K562 (cell line): Measurements from ENCODE around the gene LAMB3. TPM values are rescaled to one million over a fixed set of nuclear protein-coding genes. Genes with fewer than 3 reads are reported as not detected.

Experiments
- CBFB ChIP-seq: sonication (generic); formaldehyde crosslinking; IDR thresholded peaks from 2 replicates; pipeline ENCODE4 v1.4.0; 2020; ENCODE audit warnings: mild to moderate bottlenecking, missing genetic modification reagents
- KAT7 ChIP-seq: sonication (generic); formaldehyde crosslinking; IDR thresholded peaks from 2 replicates; pipeline ENCODE4 v1.8.0; 2022; ENCODE audit warnings: missing genetic modification reagents, mild to moderate bottlenecking, borderline replicate concordance
- MEF2A ChIP-seq: IDR thresholded peaks from 2 replicates; pipeline ENCODE4 v1.6.1; 2011; ENCODE audit warnings: low read depth, mild to moderate bottlenecking, low read length, moderate library complexity; ENCODE audit not compliant: control insufficient read depth
- RUNX1 ChIP-seq: sonication (generic); IDR thresholded peaks from 2 replicates; pipeline ENCODE4 v1.6.1; 2016; ENCODE audit warnings: antibody characterized with exemption, low read depth
- TARDBP ChIP-seq: fragments of 450-650 bp; IDR thresholded peaks from 2 replicates; pipeline ENCODE4 v1.6.1; 2016
- ZBED1 ChIP-seq: IDR thresholded peaks from 2 replicates; pipeline ENCODE4 v1.6.1; 2014
- ZFP1 ChIP-seq: fragments of 450-650 bp; formaldehyde crosslinking; IDR thresholded peaks from 2 replicates; pipeline ENCODE4 v1.4.0; 2020; ENCODE audit warnings: mild to moderate bottlenecking, mixed read lengths
- ZFP36 ChIP-seq: fragments of 150-350 bp; IDR thresholded peaks from 2 replicates; pipeline ENCODE4 v1.6.1; 2018; ENCODE audit warnings: low read length, low read depth; ENCODE audit not compliant: partially characterized antibody
- ZNF764 ChIP-seq: fragments of 250-450 bp; sonication (Bioruptor Pico); IDR thresholded peaks from 2 replicates; pipeline ENCODE4 v1.4.0; 2020; ENCODE audit warnings: low read depth, mild to moderate bottlenecking, moderate library complexity
- polyA plus RNA-seq, 8 experiments: library from polyadenylated mRNA; depleted of rRNA in 4 of 8; stranded (reverse) in 5 of 8; unstranded in 3 of 8; fragments of >200 nt; fragmentation: Nextera tagmentation in 2 of 8; fragmentation: Illumina TruSeq in 1 of 8; extraction: Ambion mirVana in 2 of 8; extraction: Trizol in 1 of 8; gene quantifications; 2 replicates each; pipeline versions ENCODE4 v1.2.1 to v1.2.3, GENCODE V29; 2011 to 2014; ENCODE audit warnings: inconsistent platforms in 1 of 8, missing spikeins in 1 of 8
- total RNA-seq, 7 experiments: library from RNA; depleted of rRNA in 6 of 7; stranded (reverse); fragments of >200 nt in 6 of 7; fragmentation: Illumina TruSeq in 2 of 7; extraction: Trizol in 2 of 7; gene quantifications; 2 replicates each; pipeline versions ENCODE4 v1.2.1 to v1.2.3, GENCODE V29; 2011 to 2021; ENCODE audit warnings: low replicate concordance in 1 of 7
- TF ChIP-seq, protein P1 (sequence below): IDR thresholded peaks from 2 replicates; pipeline ENCODE4 v1.6.1; 2014; ENCODE audit warnings: antibody characterized with exemption
- TF ChIP-seq, protein P2 (sequence below): sonication (generic); formaldehyde crosslinking; IDR thresholded peaks from 2 replicates; pipeline ENCODE4 v1.8.1; 2023; ENCODE audit warnings: mild to moderate bottlenecking, missing genetic modification reagents
- TF ChIP-seq, protein P3 (sequence below): sonication (generic); formaldehyde crosslinking; IDR thresholded peaks from 2 replicates; pipeline ENCODE4 v1.8.1; 2023; ENCODE audit warnings: mild to moderate bottlenecking, missing genetic modification reagents, moderate library complexity
- TF ChIP-seq, protein P4 (sequence below): fragments of 450-650 bp; IDR thresholded peaks from 2 replicates; pipeline ENCODE4 v1.6.1; 2016; ENCODE audit warnings: antibody characterized with exemption
- TF ChIP-seq, protein P5 (sequence below): fragments of 450-650 bp; formaldehyde crosslinking; IDR thresholded peaks from 2 replicates; pipeline ENCODE4 v1.4.0; 2022; ENCODE audit warnings: missing genetic modification characterization
- TF ChIP-seq, protein P6 (sequence below), 3 experiments: fragments of 200-800 bp in 1 of 3; fragments of 250-450 bp in 1 of 3; fragments of 450-650 bp in 1 of 3; sonication (Bioruptor Pico) in 1 of 3; sonication (Bioruptor generic) in 1 of 3; formaldehyde crosslinking in 1 of 3; IDR thresholded peaks; 2 replicates each; pipeline versions ENCODE4 v1.6.1 to v1.8.0; 2016 to 2022; ENCODE audit warnings: mild to moderate bottlenecking in 2 of 3, missing genetic modification characterization in 2 of 3, missing compliant biosample characterization in 1 of 3, moderate library complexity in 1 of 3

The LAMB3 gene
- total and polyA plus RNA-seq, 9 of the 15 experiments (the other 6 are each of a cell fraction or from before 2014, with no cell fraction given), result 0.08 to 1.3 (median 0.91) TPM

DNA sequence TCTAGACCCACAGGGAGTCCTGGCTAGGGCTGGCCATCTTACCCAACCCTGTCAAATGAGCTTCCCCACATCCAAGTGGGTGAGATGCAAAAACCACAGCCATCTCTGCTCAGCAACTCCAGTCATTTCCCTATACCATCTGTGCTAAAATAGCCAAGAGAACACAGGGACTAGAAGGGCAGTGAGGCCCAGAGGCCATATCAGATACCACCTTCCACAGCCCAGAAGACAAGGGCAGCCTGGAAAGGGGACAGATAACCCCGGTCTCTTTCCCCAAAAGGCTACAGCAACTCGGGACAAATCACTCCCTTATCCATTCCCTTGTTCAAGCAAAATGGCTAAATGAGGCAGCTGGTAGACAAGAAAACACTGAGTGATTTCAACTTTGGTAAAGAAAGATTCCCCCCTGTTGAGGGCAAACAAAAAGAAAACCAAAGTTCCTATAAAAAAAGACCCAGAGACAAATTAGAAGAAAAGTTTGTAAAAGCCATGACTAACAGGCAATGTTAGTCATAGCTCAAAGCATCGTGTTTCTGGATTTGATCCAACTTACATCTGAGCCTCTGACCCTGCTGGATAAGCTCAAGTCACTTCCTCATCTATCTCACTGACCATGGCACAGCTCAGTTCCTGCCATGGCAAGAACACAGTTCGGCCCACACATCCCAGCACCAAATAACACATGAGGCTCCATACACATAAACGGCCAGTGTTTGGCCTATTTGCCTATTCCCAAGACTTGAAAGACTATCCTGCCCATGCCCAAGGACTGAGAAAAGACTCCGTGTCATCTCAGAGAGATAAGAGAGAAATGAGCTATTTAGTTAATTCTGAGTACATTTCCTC lies 3.1 kb downstream of the LAMB3 start (continued):
- TF ChIP-seq, protein P1, sequence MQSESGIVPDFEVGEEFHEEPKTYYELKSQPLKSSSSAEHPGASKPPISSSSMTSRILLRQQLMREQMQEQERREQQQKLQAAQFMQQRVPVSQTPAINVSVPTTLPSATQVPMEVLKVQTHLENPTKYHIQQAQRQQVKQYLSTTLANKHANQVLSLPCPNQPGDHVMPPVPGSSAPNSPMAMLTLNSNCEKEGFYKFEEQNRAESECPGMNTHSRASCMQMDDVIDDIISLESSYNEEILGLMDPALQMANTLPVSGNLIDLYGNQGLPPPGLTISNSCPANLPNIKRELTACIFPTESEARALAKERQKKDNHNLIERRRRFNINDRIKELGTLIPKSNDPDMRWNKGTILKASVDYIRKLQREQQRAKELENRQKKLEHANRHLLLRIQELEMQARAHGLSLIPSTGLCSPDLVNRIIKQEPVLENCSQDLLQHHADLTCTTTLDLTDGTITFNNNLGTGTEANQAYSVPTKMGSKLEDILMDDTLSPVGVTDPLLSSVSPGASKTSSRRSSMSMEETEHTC, result no peak
- no peak for TF ChIP-seq KAT7 (CRISPR knock-in tag)
- TF ChIP-seq ZFP36, result no peak
- TF ChIP-seq, protein P2, sequence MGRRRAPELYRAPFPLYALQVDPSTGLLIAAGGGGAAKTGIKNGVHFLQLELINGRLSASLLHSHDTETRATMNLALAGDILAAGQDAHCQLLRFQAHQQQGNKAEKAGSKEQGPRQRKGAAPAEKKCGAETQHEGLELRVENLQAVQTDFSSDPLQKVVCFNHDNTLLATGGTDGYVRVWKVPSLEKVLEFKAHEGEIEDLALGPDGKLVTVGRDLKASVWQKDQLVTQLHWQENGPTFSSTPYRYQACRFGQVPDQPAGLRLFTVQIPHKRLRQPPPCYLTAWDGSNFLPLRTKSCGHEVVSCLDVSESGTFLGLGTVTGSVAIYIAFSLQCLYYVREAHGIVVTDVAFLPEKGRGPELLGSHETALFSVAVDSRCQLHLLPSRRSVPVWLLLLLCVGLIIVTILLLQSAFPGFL (CRISPR knock-in tag), result no peak
- TF ChIP-seq, protein P3, sequence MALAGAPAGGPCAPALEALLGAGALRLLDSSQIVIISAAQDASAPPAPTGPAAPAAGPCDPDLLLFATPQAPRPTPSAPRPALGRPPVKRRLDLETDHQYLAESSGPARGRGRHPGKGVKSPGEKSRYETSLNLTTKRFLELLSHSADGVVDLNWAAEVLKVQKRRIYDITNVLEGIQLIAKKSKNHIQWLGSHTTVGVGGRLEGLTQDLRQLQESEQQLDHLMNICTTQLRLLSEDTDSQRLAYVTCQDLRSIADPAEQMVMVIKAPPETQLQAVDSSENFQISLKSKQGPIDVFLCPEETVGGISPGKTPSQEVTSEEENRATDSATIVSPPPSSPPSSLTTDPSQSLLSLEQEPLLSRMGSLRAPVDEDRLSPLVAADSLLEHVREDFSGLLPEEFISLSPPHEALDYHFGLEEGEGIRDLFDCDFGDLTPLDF (CRISPR knock-in tag), result no peak
- TF ChIP-seq, protein P4, sequence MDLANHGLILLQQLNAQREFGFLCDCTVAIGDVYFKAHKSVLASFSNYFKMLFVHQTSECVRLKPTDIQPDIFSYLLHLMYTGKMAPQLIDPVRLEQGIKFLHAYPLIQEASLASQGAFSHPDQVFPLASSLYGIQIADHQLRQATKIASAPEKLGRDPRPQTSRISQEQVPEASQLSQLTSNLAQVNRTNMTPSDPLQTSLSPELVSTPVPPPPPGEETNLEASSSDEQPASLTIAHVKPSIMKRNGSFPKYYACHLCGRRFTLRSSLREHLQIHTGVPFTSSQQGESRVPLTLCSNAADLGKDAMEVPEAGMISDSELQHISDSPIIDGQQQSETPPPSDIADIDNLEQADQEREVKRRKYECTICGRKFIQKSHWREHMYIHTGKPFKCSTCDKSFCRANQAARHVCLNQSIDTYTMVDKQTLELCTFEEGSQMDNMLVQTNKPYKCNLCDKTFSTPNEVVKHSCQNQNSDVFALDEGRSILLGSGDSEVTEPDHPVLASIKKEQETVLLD, result no peak; the same call in 1 of the 2 replicates
- TF ChIP-seq, protein P5, sequence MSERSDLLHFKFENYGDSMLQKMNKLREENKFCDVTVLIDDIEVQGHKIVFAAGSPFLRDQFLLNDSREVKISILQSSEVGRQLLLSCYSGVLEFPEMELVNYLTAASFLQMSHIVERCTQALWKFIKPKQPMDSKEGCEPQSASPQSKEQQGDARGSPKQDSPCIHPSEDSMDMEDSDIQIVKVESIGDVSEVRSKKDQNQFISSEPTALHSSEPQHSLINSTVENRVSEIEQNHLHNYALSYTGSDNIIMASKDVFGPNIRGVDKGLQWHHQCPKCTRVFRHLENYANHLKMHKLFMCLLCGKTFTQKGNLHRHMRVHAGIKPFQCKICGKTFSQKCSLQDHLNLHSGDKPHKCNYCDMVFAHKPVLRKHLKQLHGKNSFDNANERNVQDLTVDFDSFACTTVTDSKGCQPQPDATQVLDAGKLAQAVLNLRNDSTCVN (CRISPR knock-in tag), result no peak
- TF ChIP-seq RUNX1, result no peak
- no peak for TF ChIP-seq MEF2A
- no peak for TF ChIP-seq ZBED1
- no peak for TF ChIP-seq TARDBP
- no peak for TF ChIP-seq ZFP1
- TF ChIP-seq CBFB, result no peak
- TF ChIP-seq, protein P6, sequence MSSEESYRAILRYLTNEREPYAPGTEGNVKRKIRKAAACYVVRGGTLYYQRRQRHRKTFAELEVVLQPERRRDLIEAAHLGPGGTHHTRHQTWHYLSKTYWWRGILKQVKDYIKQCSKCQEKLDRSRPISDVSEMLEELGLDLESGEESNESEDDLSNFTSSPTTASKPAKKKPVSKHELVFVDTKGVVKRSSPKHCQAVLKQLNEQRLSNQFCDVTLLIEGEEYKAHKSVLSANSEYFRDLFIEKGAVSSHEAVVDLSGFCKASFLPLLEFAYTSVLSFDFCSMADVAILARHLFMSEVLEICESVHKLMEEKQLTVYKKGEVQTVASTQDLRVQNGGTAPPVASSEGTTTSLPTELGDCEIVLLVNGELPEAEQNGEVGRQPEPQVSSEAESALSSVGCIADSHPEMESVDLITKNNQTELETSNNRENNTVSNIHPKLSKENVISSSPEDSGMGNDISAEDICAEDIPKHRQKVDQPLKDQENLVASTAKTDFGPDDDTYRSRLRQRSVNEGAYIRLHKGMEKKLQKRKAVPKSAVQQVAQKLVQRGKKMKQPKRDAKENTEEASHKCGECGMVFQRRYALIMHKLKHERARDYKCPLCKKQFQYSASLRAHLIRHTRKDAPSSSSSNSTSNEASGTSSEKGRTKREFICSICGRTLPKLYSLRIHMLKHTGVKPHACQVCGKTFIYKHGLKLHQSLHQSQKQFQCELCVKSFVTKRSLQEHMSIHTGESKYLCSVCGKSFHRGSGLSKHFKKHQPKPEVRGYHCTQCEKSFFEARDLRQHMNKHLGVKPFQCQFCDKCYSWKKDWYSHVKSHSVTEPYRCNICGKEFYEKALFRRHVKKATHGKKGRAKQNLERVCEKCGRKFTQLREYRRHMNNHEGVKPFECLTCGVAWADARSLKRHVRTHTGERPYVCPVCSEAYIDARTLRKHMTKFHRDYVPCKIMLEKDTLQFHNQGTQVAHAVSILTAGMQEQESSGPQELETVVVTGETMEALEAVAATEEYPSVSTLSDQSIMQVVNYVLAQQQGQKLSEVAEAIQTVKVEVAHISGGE (CRISPR knock-in tag; IDR thresholded peaks at IDR 0.05), result peak in 1 of 3 experiments; percentile 28; a peak in 1 of 6 replicates
- TF ChIP-seq ZNF764 (CRISPR knock-in tag), result no peak
